Limb (tissue), 2 donors: ENCODE data around the gene LBH.
"Not testable (repeated sequence)": the region's sequence is repeated elsewhere in the genome, so short reads cannot be mapped to it uniquely, and the experiment has no call there.

ENCODE experiments used
- DNase-seq, 2 donors: peaks; one replicate each; pipeline ENCODE4 v3.0.0-alpha.2; 2016; ENCODE audit errors: extremely low spot score in 2 of 2

The LBH gene

DNA sequence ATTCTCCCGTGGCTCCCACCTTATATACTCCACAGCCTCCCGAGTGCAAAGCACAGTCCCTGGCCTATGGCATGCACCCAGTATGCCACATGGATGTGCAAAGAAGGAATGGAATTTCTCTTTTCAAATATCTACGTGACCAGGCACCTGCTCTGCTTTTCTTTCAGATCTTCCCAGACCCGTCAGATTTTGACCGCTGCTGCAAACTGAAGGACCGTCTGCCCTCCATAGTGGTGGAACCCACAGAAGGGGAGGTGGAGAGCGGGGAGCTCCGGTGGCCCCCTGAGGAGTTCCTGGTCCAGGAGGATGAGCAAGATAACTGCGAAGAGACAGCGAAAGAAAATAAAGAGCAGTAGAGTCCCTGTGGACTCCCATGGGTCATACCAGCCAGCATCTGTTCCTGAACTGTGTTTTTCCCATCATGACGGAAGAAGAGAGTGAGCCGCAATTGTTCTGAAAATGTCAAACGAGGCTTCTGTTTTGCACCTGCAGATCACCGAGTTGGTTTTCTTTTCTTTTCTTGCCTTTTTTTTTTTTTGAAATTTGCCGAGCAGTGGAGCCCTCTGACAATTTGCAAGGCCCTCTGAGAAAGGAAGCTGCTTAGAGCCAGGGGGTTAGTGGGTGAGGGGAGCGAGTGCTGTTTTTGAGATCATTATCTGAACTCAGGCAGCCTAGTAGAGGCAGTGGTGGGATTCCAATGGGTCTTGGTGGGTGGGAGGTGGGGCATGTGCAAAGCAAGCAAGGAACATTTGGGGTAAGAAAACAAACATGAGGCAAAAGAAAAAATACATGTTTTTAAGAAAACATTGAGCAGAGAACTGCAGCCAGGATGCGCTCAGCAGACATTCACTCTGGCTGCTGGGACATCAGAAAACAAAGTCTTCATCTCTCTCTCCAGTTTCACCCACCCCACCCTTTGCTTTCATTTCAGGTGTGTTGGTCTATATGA is 26.2 kb downstream of the LBH start:
- DNase-seq, result no peak

DNA sequence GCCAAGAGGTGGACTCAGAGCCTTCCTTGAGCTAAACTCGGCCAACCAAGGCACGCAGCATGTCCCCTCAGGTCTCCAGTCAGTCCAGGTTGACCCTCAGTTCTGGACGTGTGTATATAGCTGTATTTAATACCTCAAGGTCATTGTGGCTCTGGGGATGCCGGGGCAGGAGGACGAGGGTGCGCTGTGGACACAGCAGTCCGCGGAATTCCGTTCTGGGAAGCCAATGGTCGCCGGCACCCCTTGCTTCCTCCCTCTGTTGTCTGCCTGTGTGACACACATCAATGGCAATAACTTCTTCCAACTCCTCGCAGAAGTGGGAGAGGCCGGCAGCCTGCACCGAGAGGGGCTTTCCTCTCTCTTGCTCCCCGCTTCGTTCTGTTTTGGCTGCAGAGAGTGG is 27.7 kb downstream of the LBH start:
- DNase-seq, result no peak

DNA sequence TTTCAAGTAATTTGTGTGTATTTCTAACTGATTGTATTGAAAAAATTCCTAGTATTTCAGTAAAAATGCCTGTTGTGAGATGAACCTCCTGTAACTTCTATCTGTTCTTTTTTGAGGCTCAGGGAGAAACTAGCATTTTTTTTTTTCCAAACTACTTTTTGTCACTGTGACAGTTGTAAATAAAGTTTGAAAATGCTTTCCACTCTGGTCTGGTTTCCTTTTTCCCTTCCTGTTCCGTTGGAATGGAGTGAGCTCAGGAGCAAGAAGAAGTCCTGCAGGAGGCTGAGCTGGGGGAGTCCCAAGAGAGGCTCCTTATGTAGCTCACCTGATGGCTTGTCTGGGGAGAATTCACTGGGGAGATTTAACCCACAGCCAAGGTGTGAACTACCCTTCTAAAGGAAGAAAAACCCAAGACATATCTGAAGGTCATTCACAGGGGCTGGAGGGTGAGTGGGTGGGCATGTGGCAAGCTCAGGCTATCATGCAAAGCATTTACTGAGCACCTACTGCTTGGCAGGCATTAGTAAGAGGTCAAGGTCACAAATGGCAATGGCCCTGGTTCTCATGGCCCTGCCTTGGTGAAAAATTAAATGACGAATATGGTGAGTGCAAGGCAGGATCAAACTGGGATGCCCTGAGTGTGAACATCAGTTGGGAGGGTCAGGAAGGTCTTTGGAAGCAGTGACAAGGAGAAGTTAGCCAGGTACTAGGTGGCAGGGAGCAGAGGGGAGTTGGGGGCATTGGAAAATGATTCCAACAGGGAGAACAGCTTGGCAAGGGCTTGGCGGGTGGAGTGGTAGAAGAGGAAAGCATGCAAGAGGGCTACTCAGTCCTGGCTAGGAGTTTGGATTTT is 28.7 kb downstream of the LBH start:
- DNase-seq, result no peak

DNA sequence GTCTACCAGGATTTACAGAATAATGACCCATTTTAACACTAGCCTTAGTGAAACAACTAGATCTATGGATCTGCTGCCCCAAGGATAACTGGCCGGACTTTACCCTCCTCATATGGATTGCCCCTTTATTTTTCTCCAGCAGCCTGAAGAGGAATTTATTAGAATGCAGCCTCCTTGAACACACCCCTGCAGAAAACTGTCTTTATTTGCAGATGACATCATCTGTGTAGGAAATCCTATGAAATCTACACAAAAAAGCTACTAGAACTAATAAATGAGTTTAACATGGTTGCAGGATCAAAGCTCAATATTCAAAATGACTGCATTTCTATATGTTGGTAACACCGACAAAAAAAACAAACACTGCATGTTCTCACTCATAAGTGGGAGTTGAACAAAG is 29.6 kb downstream of the LBH start:
- DNase-seq, result no peak

DNA sequence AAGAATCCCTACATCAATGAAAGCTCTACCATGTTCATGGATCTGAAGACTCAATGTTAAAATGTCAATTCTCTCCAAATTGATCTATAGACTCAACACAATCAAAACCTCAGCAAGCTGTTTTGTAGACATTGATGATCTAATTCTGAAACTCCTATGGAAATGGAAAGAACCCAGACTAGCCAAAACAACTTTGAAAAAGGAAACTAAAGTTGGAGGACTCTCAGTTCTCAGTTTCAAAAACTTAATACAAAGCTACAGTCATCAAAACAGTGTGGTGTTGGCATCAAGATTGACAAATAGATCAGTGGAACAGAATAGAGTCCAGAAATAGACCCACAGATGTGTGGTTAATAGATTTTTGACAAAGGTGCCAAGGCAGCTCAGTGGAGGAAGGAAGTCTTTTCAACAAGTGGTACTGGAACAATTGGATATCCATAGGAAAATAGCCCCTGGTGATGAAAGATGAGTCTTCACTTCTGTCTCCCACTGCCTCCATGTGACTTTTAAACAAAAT is 30.4 kb downstream of the LBH start:
- DNase-seq, result no peak

DNA sequence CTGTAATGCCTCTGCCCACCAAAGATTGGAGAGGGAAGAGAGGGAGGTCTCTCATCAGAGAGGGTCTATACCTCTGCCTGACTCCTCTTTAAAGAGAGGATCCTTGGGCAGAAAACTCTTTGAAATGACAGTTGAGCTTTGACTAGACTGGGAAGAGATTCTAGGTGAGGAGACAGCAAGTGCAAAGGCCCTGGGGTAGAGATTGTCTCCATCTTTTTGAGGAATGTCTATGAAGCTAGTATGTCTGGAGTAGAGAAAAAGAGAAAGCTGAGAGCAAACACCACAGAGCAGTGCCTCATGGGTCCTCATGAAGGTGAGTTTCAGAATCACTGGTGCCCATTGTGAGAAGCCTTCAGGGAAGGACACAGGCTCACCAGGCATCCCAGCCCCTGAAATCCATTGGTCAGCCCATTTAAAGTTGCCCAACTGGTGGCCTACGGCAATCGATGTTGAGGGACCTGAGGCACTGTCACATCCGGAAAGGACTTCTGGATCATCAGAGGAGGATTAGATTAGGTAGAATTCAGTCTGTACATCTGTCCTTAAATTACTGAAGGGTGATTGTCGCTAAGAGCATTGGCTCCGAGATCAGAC is 31.5 kb downstream of the LBH start:
- DNase-seq, result no peak

DNA sequence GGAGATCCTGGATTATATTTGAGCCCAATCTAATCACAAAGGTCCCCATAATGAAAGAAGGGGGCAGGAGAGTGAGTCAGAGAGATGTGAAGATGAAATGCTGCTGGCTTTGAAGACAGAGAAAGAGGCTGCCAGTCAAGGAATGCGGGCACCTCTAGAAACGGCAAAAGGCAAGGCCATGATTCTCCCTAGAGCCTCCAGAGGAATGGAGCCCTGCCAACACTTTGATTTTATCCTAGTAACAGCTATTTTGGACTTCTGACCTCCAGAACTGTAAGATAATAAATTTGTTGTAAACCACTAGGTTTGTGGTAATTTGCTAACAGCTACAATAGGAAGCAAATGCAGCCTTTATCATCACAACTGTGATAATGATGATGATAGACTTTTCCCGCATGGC is 32.9 kb downstream of the LBH start:
- no peak for DNase-seq

DNA sequence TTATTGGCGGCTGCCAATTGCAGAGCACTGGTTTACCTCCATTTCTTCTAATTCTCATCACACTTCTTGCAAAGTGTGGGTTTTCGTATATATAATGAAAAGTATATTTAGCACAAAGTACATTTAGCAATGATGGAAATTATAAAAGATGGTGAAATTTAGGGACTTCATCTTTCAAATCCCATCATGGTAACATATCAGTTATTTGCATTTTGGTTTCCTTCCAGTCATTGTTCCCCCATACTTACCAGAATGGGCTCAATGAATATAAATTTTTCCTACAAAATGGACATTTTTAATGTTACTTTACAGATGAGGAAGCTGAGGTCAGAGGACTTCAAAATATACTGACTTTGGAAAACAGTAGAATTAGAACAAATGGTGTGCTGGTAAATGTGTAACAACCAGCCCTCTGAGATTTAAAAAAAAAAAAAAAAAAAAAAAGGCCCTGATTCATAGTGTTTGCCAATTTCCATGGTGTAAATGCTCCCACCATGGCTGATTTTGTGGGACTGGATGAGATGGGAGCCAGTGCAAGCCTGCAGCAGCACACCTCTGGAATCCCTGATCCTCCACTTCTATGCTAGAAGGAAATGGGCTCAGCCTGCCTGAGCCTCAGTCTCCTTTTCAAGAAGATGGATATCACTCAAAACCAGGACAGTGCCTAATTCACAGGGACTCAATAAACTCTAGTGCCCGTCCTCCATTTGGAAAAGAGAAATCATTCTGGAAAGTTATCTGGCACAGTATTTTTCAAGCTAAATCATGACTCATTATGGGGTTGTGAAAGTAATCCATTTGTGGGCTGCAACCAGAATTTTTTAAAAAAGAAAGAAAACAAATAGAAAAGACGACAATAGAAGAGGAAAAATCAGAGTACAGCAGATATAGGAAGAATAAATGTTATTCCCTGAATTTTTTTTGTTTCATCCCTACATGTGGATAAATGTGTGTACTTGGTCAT is 34.0 kb downstream of the LBH start:
- DNase-seq, result no peak

DNA sequence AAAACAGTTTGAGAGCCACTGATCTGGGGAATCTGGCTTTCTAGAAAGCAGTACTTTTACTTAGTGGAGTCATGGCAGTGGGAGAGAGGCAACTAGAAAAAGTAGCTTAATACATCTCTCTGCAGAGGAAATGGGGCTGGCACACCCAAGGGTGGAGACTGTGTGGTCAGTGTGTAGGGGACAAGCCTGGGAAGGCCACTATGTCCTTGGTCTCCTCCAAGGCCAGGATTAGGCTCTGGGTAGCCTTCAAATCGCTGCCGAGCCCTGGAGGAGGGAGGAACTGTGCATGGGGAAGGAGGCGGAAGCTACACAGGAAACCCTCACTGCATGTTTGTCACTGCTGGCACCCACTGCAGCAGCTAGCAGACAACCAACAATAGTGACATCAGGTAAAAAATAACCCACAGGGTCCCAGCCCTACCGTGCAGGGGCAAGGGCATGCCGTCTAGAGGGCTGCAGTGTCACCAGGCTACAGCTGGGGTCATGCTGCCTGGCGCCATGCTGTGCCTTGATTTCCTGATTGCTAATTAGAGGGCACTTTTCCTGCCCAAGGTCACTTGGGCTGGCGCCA is 34.8 kb downstream of the LBH start:
- DNase-seq, result no peak

DNA sequence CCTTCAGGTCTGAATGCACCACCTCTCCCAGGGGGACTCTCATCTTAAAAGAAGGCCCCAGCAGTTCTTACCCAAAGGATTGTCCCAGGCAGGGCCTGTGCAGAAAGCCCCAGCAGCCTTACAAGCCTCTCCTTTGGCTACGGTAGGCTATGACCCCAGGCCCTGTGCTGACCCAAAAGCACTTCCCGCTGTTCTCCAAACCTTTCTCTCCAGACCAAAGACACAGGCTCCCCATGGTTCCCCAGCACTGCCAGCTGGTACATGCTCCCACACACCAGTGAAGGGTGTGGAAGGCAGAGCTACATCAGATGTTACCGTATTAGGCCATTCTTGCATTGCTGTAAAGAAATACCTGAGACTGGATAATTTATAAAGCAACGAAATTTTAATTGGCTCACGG is 35.4 kb downstream of the LBH start:
- no peak for DNase-seq

DNA sequence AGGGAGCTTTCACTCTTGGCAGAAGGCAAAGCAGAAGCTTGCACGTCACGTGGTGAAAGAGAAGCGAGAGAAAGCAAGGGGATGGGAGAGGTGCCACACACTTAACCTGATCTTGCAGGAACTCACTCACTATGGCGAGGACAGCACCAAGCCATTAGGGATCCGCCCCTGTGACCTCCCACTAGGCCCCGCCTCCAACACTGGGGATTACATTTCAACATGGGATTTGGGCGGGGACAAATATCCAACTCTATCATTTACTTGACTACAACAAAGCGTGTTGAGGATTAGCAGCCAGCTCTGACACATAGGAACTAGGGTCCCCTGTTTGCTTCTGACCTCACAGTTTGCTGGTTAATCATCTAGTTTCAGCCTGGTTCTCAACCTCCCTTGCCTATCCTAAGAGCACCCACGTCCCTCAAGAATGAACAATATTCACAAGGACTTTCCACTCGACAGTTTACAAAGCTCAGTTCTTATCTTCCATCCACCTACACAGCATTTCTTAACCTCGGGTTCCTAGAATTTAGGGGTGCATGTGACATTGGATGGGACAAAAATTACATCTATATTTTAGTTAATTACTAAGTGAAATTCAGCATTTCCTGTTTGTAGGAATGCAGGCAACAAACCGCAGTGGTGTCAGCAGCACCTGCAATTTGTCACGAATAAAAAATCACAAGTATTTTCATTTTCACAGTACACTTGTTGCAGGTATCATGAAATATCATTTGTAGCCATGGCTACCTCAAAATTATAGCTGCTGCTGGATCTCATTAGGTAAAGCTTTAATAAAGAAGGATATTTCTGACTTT is 36.0 kb downstream of the LBH start:
- DNase-seq, result no peak

DNA sequence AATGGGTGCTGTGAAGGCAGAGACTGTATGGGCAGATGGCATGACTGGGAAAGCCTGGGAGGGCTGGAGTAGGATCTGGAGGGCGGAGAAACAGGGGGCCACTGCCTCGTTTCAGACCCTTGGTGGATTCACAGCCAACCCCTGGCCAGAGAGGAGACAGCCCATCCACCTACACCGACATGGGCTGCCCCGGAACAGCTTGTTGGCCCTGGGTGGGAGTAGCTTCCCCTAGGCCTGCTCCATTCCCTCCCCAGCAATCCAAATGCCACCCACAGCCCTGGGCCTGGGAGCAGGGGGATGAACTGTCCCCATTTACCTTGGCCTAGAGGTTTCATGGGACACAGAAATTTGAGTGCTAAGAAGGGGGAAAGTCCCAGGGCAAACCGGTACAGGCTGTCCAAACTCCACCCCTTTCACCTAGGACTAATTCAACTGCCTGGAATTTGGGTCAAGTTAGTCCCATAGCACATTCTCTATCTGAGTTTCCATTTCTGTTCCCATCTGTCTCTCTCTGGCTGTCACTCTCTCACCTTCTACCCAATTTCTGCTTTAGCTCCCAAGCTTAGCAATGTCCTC is 37.0 kb downstream of the LBH start:
- DNase-seq, result no peak

DNA sequence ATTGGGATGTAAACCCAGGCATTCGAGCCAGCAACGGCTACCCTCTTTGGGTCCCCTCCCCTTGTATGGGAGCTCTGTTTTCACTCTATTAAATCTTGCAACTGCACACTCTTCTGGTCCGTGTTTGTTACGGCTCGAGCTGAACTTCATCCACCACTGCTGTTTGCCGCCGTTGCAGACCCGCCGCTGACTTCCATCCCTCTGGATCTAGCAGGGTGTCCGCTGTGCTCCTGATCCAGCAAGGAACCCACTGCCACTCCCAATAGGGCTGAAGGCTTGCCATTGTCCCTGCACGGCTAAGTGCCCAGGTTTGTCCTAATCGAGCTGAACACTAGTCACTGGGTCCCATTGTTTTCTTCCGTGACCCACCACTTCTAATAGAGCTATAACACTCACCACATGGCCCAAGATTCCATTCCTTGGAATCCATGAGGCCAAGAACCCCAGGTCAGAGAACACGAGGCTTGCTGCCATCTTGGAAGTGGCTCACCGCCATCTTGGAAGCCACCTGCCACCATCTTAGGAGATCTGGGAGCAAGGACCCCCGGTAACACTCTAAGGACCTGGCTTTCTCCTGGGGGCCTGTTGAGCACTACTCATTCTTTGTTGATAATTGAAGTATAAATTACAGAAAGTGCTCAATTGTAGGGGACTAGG is 37.9 kb downstream of the LBH start:
- not testable (repeated sequence) for DNase-seq

DNA sequence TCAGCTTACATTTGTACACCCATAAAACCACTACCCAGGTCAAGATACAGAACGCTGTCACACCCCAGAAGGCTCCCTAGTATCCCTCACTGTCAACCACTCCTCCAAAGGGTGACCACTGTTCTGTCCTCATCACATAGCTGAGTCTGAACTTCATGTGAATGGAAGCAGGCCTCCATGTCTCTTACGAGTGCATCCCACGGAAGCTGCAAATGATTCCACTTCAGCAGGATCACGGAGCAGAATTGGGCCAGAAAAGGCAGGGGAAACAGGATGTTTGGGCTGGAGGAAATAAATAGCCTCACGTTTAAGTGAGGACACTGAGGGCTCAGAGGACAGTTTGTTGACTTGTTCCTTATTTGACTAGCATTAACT is 38.4 kb downstream of the LBH start:
- no peak for DNase-seq

DNA sequence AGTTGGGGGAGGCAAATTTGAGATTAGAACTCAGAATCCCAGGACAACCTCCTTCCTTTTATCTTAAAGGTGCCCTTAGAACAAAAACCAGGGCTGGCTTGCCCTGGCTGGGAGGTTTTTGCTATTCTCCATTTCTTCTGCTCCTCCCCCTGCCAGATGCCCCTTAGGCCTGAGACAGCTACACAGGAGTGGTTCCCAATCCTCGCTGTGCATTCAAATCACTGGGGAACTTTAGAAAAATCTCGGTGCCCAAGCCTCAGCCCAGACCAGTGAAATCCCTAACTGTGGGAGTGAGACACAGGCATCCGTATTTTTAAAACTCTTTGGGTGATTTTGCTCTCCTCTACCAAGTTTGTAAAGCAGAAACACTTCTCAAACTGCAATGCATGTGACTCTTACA is 38.8 kb downstream of the LBH start:
- DNase-seq, result no peak

DNA sequence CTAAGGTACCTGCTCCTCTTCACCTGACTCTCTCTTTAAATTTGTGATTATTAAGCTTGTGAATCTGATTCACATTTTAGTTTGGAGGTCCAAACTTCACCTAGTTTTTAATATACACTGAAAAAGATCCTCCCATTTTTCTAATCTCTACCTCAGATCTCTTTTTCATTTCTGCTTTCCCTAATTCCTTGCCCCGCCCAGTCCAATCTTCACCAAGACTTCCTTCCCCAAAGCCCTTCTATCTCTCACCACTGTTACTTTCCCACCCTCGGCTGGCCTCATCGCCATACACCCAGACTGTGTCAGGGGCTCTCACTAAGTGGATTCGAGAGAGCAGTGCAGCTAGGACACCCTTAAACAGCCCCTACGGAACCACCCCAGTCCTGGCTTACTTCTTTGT is 40.0 kb downstream of the LBH start:
- DNase-seq, result no peak

DNA sequence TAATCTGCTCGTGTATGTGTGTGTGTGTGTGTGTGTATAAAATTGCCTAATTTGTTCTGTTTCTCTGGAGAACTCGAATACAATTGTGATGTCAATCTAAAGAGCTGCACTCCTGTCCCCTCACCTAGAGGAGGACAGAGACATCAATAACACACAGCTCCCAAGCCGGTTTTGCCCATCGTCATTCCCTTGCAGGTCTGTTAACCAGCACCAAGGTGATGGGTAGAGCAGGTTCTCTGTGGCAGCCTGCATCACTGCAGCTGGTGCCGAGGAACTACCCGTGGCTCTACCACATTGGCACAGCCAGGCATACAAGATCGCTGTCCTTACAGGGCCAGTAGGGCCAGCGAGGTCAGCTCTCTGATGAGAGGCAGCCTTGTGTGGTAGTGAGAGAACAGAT is 41.0 kb downstream of the LBH start:
- DNase-seq, result no peak

DNA sequence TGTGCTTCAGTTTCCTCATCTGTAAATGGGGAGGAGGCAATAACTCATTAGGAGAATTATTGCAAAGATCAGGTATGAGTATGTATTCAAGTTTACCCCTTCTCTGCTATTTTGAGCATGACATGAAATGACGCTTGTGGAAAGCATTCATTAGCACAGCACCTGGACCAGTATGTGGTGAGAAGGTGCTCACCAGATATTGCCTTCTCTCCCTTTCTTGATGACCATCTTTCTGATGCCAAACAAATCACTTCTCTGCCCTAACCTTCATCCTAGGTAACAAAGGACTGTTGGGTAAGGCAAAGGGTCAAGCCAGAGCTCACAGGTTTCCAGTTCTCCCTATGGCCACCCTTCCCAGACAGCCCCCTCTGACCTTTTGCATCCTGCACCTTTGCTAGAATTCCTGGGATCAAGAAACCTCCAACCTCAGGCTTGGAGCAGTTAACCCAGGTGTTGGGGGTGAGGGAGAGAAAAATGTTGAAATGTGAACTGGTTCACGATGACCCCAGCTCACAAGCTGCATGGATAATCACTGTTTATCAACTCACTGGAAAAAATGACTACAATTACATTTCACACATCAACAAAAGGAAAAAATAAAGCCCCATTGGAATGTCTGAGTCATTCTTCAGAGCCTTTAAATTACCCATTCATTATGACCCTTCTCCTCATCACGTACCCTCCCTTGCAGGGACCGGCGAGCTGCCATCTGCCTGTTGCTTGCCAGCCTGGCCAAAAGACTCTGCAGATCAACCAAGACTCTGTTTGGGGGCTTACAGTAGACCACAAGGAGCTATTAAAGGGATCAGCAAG is 41.6 kb downstream of the LBH start:
- DNase-seq, result no peak
